ENCODE results near the gene SOX18. TPM values are rescaled to one million over a fixed set of nuclear protein-coding genes. Genes with fewer than 3 reads are reported as not detected.
A peak's percentile ranks its signal among the peaks of the same experiment; 100 is the strongest.

The SOX18 gene
- total RNA-seq, 1 experiment from 2014 or later = 0.16 TPM

- Mint-ChIP-seq H3K27me3 (ENCODE audit: insufficient read depth, unreplicated experiment) (no peaks in the 10 kb centered on the region), H3K27ac (ENCODE audit: low read depth, unreplicated experiment) (no peak overlapping the region), H3K4me1 (ENCODE audit: insufficient read depth, unreplicated experiment) (peaks cover 9% of the 10 kb centered on the region), H3K9me3 (ENCODE audit: unreplicated experiment) (no peaks in the 10 kb centered on the region), H3K4me3 (ENCODE audit: unreplicated experiment) (peak overlapping the region; percentile 65), H3K36me3 (ENCODE audit: insufficient read depth, unreplicated experiment) (peaks cover 23% of the 10 kb centered on the region)
- BruUV-seq (replicated peaks) = no TSS peak
- CTCF ChIA-PET = interaction anchor here (0.6 to 10.8 kb wide), 46 partner anchors 8 to 602 kb away, joined by 3 to 284 read pairs (median 4); partner anchors contain the start of genes LKAAEAR1, OPRL1, RGS19 and SAMD10
- POLR2A ChIA-PET = interaction anchor here (0.6 to 3.8 kb wide), 18 partner anchors 9 to 497 kb away, joined by 3 to 26 read pairs (median 5); partner anchors contain the start of genes LKAAEAR1, PRPF6, RGS19 and SAMD10
- intact Hi-C loops (cut with micrococcal nuclease) = loop anchor here (1.0 to 2.0 kb wide), 3 partner anchors 19 to 82 kb away; partner anchors contain the start of gene PRPF6
- DNase-seq (ENCODE audit: unreplicated experiment) = peak; percentile 77
- TF ChIP-seq, protein P1, sequence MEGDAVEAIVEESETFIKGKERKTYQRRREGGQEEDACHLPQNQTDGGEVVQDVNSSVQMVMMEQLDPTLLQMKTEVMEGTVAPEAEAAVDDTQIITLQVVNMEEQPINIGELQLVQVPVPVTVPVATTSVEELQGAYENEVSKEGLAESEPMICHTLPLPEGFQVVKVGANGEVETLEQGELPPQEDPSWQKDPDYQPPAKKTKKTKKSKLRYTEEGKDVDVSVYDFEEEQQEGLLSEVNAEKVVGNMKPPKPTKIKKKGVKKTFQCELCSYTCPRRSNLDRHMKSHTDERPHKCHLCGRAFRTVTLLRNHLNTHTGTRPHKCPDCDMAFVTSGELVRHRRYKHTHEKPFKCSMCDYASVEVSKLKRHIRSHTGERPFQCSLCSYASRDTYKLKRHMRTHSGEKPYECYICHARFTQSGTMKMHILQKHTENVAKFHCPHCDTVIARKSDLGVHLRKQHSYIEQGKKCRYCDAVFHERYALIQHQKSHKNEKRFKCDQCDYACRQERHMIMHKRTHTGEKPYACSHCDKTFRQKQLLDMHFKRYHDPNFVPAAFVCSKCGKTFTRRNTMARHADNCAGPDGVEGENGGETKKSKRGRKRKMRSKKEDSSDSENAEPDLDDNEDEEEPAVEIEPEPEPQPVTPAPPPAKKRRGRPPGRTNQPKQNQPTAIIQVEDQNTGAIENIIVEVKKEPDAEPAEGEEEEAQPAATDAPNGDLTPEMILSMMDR (IDR thresholded peaks at IDR 0.05; ENCODE audit: unreplicated experiment) = peak; percentile 79
These were observed 10.7 kb downstream of the SOX18 start for GRCh38 chr20:64038565-64039292.

- Mint-ChIP-seq H3K27ac (ENCODE audit: low read depth, unreplicated experiment) (no peak overlapping the region), H3K9me3 (ENCODE audit: unreplicated experiment) (no peaks in the 10 kb centered on the region), H3K36me3 (ENCODE audit: insufficient read depth, unreplicated experiment) (peaks cover 29% of the 10 kb centered on the region), H3K4me1 (ENCODE audit: insufficient read depth, unreplicated experiment) (peaks cover 9% of the 10 kb centered on the region), H3K27me3 (ENCODE audit: insufficient read depth, unreplicated experiment) (no peaks in the 10 kb centered on the region), H3K4me3 (ENCODE audit: unreplicated experiment) (peak overlapping the region; percentile 65)
- DNase-seq (ENCODE audit: unreplicated experiment) = no peak
- ChIA-PET CTCF (interaction anchor here (0.6 to 10.8 kb wide), 35 partner anchors 8 to 601 kb away, joined by 3 to 284 read pairs (median 5); partner anchors contain the start of genes RGS19, SAMD10 and TCEA2), POLR2A (interaction anchor here (0.9 to 3.8 kb wide), 11 partner anchors 12 to 496 kb away, joined by 3 to 26 read pairs (median 9); partner anchors contain the start of genes LKAAEAR1, PRPF6, RGS19 and SAMD10)
- intact Hi-C loops (cut with micrococcal nuclease) = loop anchor here (2.0 kb wide), 1 partner anchor 57 kb away; the partner anchor contains the start of gene PRPF6
- TF ChIP-seq, protein P1 (IDR thresholded peaks at IDR 0.05; ENCODE audit: unreplicated experiment) = no peak
- no TSS peak for BruUV-seq (replicated peaks)
These were observed 11.2 kb downstream of the SOX18 start for GRCh38 chr20:64038224-64038564.

DNA sequence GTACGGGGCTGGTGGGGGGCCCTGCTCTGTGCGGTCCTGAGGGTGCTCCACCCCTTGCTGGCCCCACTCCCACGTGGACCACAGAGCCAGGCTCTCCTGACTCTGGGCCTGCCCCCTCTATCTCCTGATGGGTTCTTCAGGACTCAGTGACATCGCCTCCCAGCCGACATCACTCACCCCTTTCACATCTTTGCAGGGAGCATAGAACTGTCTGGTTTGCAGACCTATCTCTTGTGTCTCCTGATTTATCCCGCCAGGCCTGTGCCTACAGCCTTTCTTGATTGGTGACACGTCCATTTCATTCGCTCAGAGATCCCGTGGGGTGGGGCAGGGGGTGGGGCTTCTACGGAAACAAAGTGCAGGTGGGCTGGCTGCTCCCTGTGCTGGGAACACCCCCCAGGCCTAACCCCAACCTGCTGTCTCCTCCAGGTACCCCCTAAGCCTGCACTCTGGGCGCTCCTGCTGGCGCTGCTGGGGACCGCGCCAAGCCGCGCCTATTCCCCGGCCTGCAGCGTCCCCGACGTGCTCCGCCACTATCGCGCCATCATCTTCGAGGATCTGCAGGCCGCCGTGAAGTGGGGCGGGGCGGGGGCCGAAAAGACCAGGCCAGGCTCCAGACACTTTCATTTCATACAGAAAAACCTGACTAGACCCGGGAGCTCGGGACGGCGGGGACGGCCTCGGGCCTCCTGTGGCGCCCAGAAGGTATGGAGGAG is 11.8 kb downstream of the SOX18 start:
- no peak overlapping the region for H3K27ac Mint-ChIP-seq (ENCODE audit: low read depth, unreplicated experiment)
- H3K4me1 Mint-ChIP-seq (ENCODE audit: insufficient read depth, unreplicated experiment) = peaks cover 9% of the 10 kb centered on the region
- TF ChIP-seq, protein P1 (IDR thresholded peaks at IDR 0.05; ENCODE audit: unreplicated experiment) = no peak
- intact Hi-C loops (cut with micrococcal nuclease) = loop anchor here (2.0 kb wide), 1 partner anchor 57 kb away; the partner anchor contains the start of gene PRPF6
- H3K27me3 Mint-ChIP-seq (ENCODE audit: insufficient read depth, unreplicated experiment) = no peaks in the 10 kb centered on the region
- peak overlapping the region; percentile 65 for H3K4me3 Mint-ChIP-seq (ENCODE audit: unreplicated experiment)
- DNase-seq (ENCODE audit: unreplicated experiment) = no peak
- ChIA-PET POLR2A (interaction anchor here (0.6 to 3.8 kb wide), 10 partner anchors 12 to 496 kb away, joined by 3 to 26 read pairs (median 6); partner anchors contain the start of genes PRPF6, RGS19, SAMD10 and SOX18), CTCF (interaction anchor here (0.6 to 10.8 kb wide), 27 partner anchors 8 to 396 kb away, joined by 3 to 284 read pairs (median 9); partner anchors contain the start of genes RGS19, SAMD10 and TCEA2)
- BruUV-seq (replicated peaks) = no TSS peak
- H3K36me3 Mint-ChIP-seq (ENCODE audit: insufficient read depth, unreplicated experiment) = peaks cover 34% of the 10 kb centered on the region
- H3K9me3 Mint-ChIP-seq (ENCODE audit: unreplicated experiment) = no peaks in the 10 kb centered on the region

DNA sequence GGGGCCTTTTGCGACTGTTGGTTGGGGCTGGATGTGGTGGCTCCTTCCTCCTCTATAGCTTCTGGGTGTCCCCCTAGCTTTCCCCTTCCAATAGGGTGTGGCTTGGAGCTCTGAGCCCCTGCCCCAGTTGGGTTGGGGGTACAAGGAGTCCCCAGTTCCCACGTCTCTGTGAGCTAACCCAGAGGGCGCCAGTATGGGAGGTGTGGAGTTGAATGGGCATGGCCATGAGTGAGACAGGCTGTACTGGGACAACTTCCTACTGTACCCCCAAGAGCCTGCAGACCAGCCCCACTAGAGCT is 12.3 kb downstream of the SOX18 start:
- DNase-seq (ENCODE audit: unreplicated experiment) = no peak
- H3K27ac Mint-ChIP-seq (ENCODE audit: low read depth, unreplicated experiment) = no peak overlapping the region
- ChIA-PET CTCF (interaction anchor here (0.6 to 10.8 kb wide), 10 partner anchors 9 to 171 kb away, joined by 3 to 284 read pairs (median 8); partner anchors contain the start of gene TCEA2), POLR2A (interaction anchor here (0.6 to 1.6 kb wide), 3 partner anchors 27 to 225 kb away, joined by 3 to 7 read pairs (median 5); partner anchors contain the start of gene PRPF6)
- intact Hi-C loops (cut with micrococcal nuclease) = no loop called here
- H3K4me1 Mint-ChIP-seq (ENCODE audit: insufficient read depth, unreplicated experiment) = peaks cover 9% of the 10 kb centered on the region
- BruUV-seq (replicated peaks) = no TSS peak
- H3K9me3 Mint-ChIP-seq (ENCODE audit: unreplicated experiment) = no peaks in the 10 kb centered on the region
- no peaks in the 10 kb centered on the region for H3K27me3 Mint-ChIP-seq (ENCODE audit: insufficient read depth, unreplicated experiment)
- H3K36me3 Mint-ChIP-seq (ENCODE audit: insufficient read depth, unreplicated experiment) = peaks cover 38% of the 10 kb centered on the region
- no peak overlapping the region for H3K4me3 Mint-ChIP-seq (ENCODE audit: unreplicated experiment)
- TF ChIP-seq, protein P1 (IDR thresholded peaks at IDR 0.05; ENCODE audit: unreplicated experiment) = no peak

Measured in MCF 10A (cell line).